ENCODE measurements around the gene LYST. TPM values are rescaled to one million over a fixed set of nuclear protein-coding genes. Genes with fewer than 3 reads are reported as not detected.
"Not testable (repeated sequence)": the region's sequence is repeated elsewhere in the genome, so short reads cannot be mapped to it uniquely, and the experiment has no call there.

The LYST gene
- total RNA-seq, 1 donor from 2014 or later: 11.4 TPM

- no peak for DNase-seq (ENCODE audit: low spot score, unreplicated experiment)
- Mint-ChIP-seq H3K27me3 (no peaks in the 10 kb centered on the region), H3K9me3 (ENCODE audit: low read depth) (no peaks in the 10 kb centered on the region), H3K36me3 (ENCODE audit: insufficient read depth) (peaks cover 4% of the 10 kb centered on the region), H3K27ac (no peak overlapping the region), H3K4me1 (ENCODE audit: low read depth) (no peaks in the 10 kb centered on the region), H3K4me3 (ENCODE audit: low read depth) (no peak overlapping the region)
- TF ChIP-seq CTCF (IDR thresholded peaks at IDR 0.05; ENCODE audit: unreplicated experiment): no peak
Measured at GRCh38 chr1:235759336-235759735, 107.4 kb downstream of the LYST start.

- no peak overlapping the region for H3K4me3 Mint-ChIP-seq (ENCODE audit: low read depth)
- no peaks in the 10 kb centered on the region for H3K27me3 Mint-ChIP-seq
- H3K36me3 Mint-ChIP-seq (ENCODE audit: insufficient read depth): peaks cover 4% of the 10 kb centered on the region
- no peaks in the 10 kb centered on the region for H3K4me1 Mint-ChIP-seq (ENCODE audit: low read depth)
- no peak for TF ChIP-seq CTCF (IDR thresholded peaks at IDR 0.05; ENCODE audit: unreplicated experiment)
- H3K27ac Mint-ChIP-seq: no peak overlapping the region
- no peak for DNase-seq (ENCODE audit: low spot score, unreplicated experiment)
- no peaks in the 10 kb centered on the region for H3K9me3 Mint-ChIP-seq (ENCODE audit: low read depth)
Measured at GRCh38 chr1:235758931-235759330, 107.8 kb downstream of the LYST start.

- Mint-ChIP-seq H3K27ac (no peak overlapping the region), H3K4me1 (ENCODE audit: low read depth) (no peaks in the 10 kb centered on the region), H3K4me3 (ENCODE audit: low read depth) (no peak overlapping the region), H3K36me3 (ENCODE audit: insufficient read depth) (peaks cover 4% of the 10 kb centered on the region), H3K27me3 (no peaks in the 10 kb centered on the region), H3K9me3 (ENCODE audit: low read depth) (no peaks in the 10 kb centered on the region)
- DNase-seq (ENCODE audit: low spot score, unreplicated experiment): no peak
- no peak for TF ChIP-seq CTCF (IDR thresholded peaks at IDR 0.05; ENCODE audit: unreplicated experiment)
Measured at GRCh38 chr1:235757587-235758096, 109.1 kb downstream of the LYST start.

GRCh38 chr1:235754186-235754585, 112.5 kb downstream of the LYST start:
- not testable (repeated sequence) for H3K27ac Mint-ChIP-seq; H3K9me3 Mint-ChIP-seq (ENCODE audit: low read depth); H3K4me3 Mint-ChIP-seq (ENCODE audit: low read depth); H3K4me1 Mint-ChIP-seq (ENCODE audit: low read depth); DNase-seq (ENCODE audit: low spot score, unreplicated experiment); H3K36me3 Mint-ChIP-seq (ENCODE audit: insufficient read depth); H3K27me3 Mint-ChIP-seq

- H3K27me3 Mint-ChIP-seq: no peaks in the 10 kb centered on the region
- H3K36me3 Mint-ChIP-seq (ENCODE audit: insufficient read depth): peaks cover 2% of the 10 kb centered on the region
- TF ChIP-seq CTCF (IDR thresholded peaks at IDR 0.05; ENCODE audit: unreplicated experiment): no peak
- H3K4me3 Mint-ChIP-seq (ENCODE audit: low read depth): no peak overlapping the region
- DNase-seq (ENCODE audit: low spot score, unreplicated experiment): no peak
- H3K27ac Mint-ChIP-seq: no peak overlapping the region
- H3K9me3 Mint-ChIP-seq (ENCODE audit: low read depth): no peaks in the 10 kb centered on the region
- peaks cover 14% of the 10 kb centered on the region for H3K4me1 Mint-ChIP-seq (ENCODE audit: low read depth)
Measured at GRCh38 chr1:235749755-235750300, 116.9 kb downstream of the LYST start.

GRCh38 chr1:235748747-235749146, 118.0 kb downstream of the LYST start:
- TF ChIP-seq CTCF (IDR thresholded peaks at IDR 0.05; ENCODE audit: unreplicated experiment): no peak
- Mint-ChIP-seq H3K27ac (no peak overlapping the region), H3K4me3 (ENCODE audit: low read depth) (no peak overlapping the region), H3K9me3 (ENCODE audit: low read depth) (no peaks in the 10 kb centered on the region), H3K36me3 (ENCODE audit: insufficient read depth) (peaks cover 2% of the 10 kb centered on the region), H3K4me1 (ENCODE audit: low read depth) (peaks cover 14% of the 10 kb centered on the region), H3K27me3 (no peaks in the 10 kb centered on the region)
- no peak for DNase-seq (ENCODE audit: low spot score, unreplicated experiment)

Data from progenitor cell of endocrine pancreas (in vitro differentiated cells).